BLaER1 treated with 17β-estradiol and CSF1 and Interleukin-3, amounts not matched to agents 10 nM and 100 nM (cell line): ENCODE measurements around the gene PCSK6.

ENCODE experiments used
- H3K27ac ChIP-seq, 11 experiments: shearing (Covaris generic); formaldehyde crosslinking; 2 replicates each; pipeline ENCODE4 v1.8.1; 2022
- H3K27me3 ChIP-seq, 11 experiments: shearing (Covaris generic); formaldehyde crosslinking; 2 replicates each; pipeline ENCODE4 v1.8.1; 2022
- H3K36me3 ChIP-seq, 11 experiments: shearing (Covaris generic); formaldehyde crosslinking; 2 replicates each; pipeline ENCODE4 v1.8.1; 2022
- H3K4me1 ChIP-seq, 10 experiments: shearing (Covaris generic); formaldehyde crosslinking; 2 replicates each; pipeline ENCODE4 v1.8.1; 2022
- H3K4me2 ChIP-seq, 11 experiments: shearing (Covaris generic); formaldehyde crosslinking; 2 replicates each; pipeline ENCODE4 v1.8.1; 2022
- H3K4me3 ChIP-seq, 10 experiments: shearing (Covaris generic); formaldehyde crosslinking; 2 replicates each; pipeline ENCODE4 v1.8.1; 2022
- H3K9ac ChIP-seq, 11 experiments: shearing (Covaris generic); formaldehyde crosslinking; 2 replicates each; pipeline ENCODE4 v1.8.1; 2022
- H3K9me3 ChIP-seq, 11 experiments: shearing (Covaris generic); formaldehyde crosslinking; replicated peaks in 1 of 11; 2 replicates each; pipeline ENCODE4 v1.8.1; 2022
- H4K20me1 ChIP-seq, 11 experiments: shearing (Covaris generic); formaldehyde crosslinking; 2 replicates each; pipeline ENCODE4 v1.8.1; 2022
- Cebpa-rat ChIP-seq, 11 experiments: shearing (Covaris generic); IDR thresholded peaks; 2 replicates each; pipeline ENCODE4 v1.8.1; 2022

The PCSK6 gene

GRCh38 chr15:101495334-101496197, 6.1 kb upstream of the PCSK6 start:
- Histone ChIP-seq H3K4me1 (peaks cover 31 to 73% (median 66%) of the 10 kb centered on the region in 10 experiments), H3K27ac (peak overlapping the region in 2 of 11 experiments; percentile 62 to 71; a peak in 2 of 22 replicates), H3K9me3 (no peaks in the 10 kb centered on the region), H3K36me3 (no peaks in the 10 kb centered on the region), H3K4me2 (peak overlapping the region; percentile 82 to 99 (median 92)), H3K9ac (peak overlapping the region in 3 of 11 experiments; percentile 29 to 68 (median 49); a peak in 4 of 22 replicates), H3K4me3 (peak overlapping the region in 8 of 10 experiments; percentile 2 to 58 (median 32); a peak in 9 of 20 replicates), H4K20me1 (peaks cover 0 to 46% (median 0%) of the 10 kb centered on the region in 11 experiments; a peak in 8 of 22 replicates), H3K27me3 (peaks cover 0 to 37% (median 4%) of the 10 kb centered on the region in 11 experiments; a peak in 8 of 22 replicates)
- no peak for TF ChIP-seq Cebpa-rat (IDR thresholded peaks at IDR 0.05)

DNA sequence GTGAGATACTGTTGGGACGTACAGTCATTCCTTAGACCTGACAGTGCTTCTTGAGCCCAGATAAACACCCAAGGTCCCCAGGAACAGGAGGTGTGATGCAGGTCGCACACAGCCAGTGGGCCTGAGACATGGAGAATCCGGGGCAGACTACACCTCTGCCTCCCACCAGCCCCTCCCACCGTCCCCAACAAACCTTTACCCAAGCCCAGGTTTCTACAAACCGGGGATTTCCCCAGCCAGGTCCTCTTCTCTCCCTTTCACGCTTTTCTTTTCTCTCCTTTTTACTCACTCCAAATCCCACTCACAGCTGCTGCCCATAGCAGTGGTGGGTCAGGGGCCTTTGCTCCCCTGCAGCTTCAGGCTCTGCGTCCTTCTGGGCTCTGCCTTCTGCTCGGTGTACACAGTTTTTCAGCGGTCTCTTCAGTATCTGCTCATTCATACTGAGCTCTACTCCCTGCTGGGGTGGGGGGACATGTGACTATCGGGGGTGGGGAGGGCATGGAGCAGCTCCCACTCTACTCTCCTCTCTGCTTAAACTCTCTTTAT, 4.8 kb upstream of the PCSK6 start:
- Histone ChIP-seq H3K36me3 (no peaks in the 10 kb centered on the region), H3K9me3 (no peaks in the 10 kb centered on the region), H3K27ac (no peak overlapping the region), H3K9ac (no peak overlapping the region), H3K4me3 (no peak overlapping the region), H3K4me2 (peak overlapping the region in 1 of 11 experiments; percentile 94; a peak in 1 of 22 replicates), H4K20me1 (peaks cover 0 to 44% (median 0%) of the 10 kb centered on the region in 11 experiments; a peak in 7 of 22 replicates), H3K27me3 (peaks cover 8 to 48% (median 15%) of the 10 kb centered on the region in 11 experiments; a peak in 20 of 22 replicates), H3K4me1 (peaks cover 20 to 63% (median 55%) of the 10 kb centered on the region in 10 experiments)
- TF ChIP-seq Cebpa-rat (IDR thresholded peaks at IDR 0.05), result no peak

DNA sequence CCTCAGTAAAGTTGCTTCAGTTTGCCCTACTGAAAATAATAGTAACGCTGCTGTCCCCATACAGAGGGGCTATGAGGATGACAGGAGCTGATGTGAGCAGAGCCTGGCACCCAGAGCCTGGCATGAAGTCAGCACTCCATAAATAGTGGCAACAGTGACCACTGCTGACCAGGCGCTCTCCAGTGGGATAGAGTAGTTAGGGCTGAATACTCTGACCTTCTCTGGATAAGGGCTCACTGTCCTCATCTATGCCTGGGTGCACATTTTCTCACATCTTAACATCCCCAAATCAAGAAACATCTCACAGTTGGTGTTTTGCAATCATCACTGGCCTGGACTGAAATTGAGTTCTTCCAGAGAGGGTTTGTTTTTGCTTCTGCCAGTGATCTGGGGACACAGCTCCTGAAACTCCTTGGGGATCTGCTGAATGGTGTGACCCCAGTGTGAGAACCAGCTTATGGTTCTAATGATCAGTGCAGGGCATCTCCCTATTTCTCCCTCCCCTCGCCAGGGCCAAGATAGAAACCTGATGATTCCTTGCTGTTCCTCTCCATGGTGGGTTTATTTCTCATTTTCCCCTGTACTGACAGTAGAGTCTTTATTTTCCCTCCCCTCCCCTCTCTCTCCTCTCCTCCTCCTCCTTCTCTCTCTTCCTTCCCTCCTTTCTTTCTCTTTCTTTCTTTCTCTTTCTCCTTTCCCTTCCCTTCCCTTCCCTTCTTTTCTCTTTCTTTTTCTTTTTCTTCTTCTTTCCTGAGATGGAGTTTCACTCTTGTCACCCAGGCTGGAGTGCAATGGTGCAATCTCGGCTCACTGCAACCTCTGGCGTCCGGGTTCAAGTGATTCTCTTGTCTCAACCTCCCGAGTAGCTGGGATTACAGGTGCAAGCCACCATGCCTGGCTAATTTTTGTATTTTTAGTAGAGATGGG, 3.5 kb upstream of the PCSK6 start:
- H3K27me3 ChIP-seq, result peaks cover 21 to 56% (median 28%) of the 10 kb centered on the region in 11 experiments
- no peak overlapping the region for H3K9ac ChIP-seq
- H3K4me2 ChIP-seq, result peak overlapping the region in 6 of 11 experiments; percentile 10 to 53 (median 28); a peak in 8 of 22 replicates
- H3K9me3 ChIP-seq, result no peaks in the 10 kb centered on the region
- no peak overlapping the region for H3K27ac ChIP-seq
- TF ChIP-seq Cebpa-rat (IDR thresholded peaks at IDR 0.05), result no peak
- no peaks in the 10 kb centered on the region for H3K36me3 ChIP-seq
- H4K20me1 ChIP-seq, result peaks cover 0 to 31% (median 5%) of the 10 kb centered on the region in 11 experiments; a peak in 9 of 22 replicates
- H3K4me3 ChIP-seq, result no peak overlapping the region
- H3K4me1 ChIP-seq, result peaks cover 20 to 58% (median 50%) of the 10 kb centered on the region in 10 experiments

DNA sequence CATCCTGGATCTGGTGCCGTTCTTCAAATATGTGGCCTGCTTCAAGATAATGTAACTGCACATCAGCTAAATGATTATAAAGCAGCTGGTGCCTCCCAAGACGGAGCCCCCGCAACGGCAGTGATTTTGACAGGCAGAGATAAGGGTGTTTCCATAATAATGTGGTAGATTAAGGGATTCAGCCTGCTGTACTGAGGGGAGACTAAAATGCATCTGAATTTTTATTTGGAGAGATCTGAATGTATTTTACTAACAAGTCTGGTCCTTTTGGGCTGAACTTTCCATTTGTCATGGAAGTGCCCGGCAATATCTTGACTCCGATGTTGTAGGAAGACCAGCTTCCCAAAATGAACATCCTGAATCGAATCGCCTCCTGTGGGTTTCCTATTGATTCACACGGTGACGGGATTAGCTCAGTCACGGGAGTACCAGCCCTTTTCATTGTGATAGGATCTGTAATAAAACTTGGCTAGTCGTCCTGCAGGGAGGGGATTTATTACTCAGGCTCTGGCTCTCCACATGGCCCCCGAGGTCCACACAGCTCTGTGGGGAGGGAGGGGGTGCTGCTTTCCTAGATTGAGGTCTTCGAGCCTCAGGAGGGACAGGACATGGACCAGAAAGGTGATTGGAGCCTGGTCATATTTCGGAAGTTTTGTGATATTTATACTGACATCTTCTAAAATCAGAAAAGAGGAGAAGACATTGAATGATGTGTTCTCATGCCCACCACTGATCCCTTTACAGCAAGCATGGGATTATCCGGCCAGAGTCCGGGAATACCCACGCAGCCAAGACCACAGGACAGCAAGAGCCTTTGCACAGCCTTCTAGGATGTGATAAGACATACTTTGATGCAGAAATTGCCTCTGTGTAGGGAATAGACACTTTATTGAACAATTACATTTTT, 2.5 kb upstream of the PCSK6 start:
- peaks cover 31 to 56% (median 38%) of the 10 kb centered on the region in 11 experiments for H3K27me3 ChIP-seq
- no peak overlapping the region for H3K4me3 ChIP-seq
- no peaks in the 10 kb centered on the region for H3K9me3 ChIP-seq
- H3K27ac ChIP-seq, result no peak overlapping the region
- no peaks in the 10 kb centered on the region for H3K36me3 ChIP-seq
- peak overlapping the region in 4 of 11 experiments; percentile 21 to 53 (median 32); a peak in 3 of 22 replicates for H3K4me2 ChIP-seq
- H3K9ac ChIP-seq, result no peak overlapping the region
- H3K4me1 ChIP-seq, result peaks cover 19 to 48% (median 40%) of the 10 kb centered on the region in 10 experiments
- no peak for TF ChIP-seq Cebpa-rat (IDR thresholded peaks at IDR 0.05)
- H4K20me1 ChIP-seq, result peaks cover 0 to 31% (median 6%) of the 10 kb centered on the region in 11 experiments; a peak in 10 of 22 replicates

DNA sequence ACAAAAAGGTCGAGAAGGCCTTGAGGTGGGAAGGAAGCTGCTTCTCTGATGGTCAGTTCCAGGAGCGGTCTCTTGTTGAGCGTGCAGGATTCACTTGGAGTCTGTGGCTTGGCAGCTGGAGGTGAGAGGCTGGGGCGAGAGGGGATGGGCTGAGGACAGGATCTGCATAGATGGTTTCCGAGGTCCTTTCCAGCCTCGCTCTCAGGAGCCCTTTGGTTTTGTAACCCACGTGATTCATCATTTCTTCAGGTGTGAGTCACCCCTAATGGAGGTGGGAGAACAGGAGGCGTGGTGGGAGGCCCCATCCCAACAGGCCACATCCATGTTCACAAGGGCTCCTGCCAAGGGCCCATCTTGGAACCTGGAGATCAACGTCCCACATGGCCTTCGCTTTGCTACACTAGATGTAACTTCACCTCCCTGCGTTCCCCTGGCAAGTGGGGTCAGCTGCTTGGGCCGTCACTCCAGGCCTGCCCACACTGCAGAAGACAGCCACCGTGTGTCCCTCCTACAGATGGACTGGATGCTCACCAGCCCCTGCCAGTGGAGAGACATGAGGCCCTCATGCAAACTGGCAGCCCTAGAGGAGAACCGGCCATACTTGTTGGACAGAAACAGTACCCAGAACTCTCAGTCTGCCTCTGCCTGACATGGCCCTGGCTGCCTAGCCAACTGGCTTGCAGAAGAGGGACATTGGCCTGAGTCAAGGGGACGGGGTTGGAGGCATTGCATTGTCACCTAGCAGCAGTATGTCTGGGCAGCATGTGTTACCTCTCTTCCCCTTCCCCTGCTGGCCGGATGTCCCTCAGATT, 1.6 kb upstream of the PCSK6 start:
- no peaks in the 10 kb centered on the region for H3K36me3 ChIP-seq
- TF ChIP-seq Cebpa-rat (IDR thresholded peaks at IDR 0.05), result no peak
- peaks cover 0 to 24% (median 6%) of the 10 kb centered on the region in 11 experiments; a peak in 10 of 22 replicates for H4K20me1 ChIP-seq
- H3K4me1 ChIP-seq, result peaks cover 10 to 39% (median 32%) of the 10 kb centered on the region in 10 experiments
- peaks cover 35 to 56% (median 43%) of the 10 kb centered on the region in 11 experiments for H3K27me3 ChIP-seq
- no peak overlapping the region for H3K4me2 ChIP-seq
- no peak overlapping the region for H3K4me3 ChIP-seq
- H3K9ac ChIP-seq, result no peak overlapping the region
- no peak overlapping the region for H3K27ac ChIP-seq
- no peaks in the 10 kb centered on the region for H3K9me3 ChIP-seq

DNA sequence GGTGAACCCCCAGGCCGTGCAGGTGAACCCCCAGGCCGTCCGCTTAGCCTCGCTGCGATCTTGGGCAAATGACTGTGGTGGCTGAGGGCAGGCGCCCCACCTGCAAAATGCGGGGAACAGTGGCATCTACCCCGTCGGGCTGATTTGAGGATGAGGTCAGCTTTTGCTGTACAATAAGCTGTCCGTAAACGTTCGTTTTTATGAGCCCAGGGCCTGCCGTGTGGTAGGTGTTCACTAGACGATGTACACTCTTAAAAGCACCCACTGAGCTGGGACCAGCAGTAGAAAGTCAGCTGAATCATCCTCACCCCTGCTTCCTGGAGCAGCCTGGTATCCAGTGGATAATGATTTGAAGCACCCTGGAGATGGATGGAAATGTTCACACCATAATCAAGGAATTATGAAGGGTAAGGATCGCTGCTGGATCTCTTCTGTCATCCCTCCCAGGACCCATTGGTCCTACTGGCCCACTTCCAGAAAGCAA, 943 bp upstream of the PCSK6 start:
- Histone ChIP-seq H3K27me3 (peaks cover 35 to 55% (median 42%) of the 10 kb centered on the region in 11 experiments), H4K20me1 (peaks cover 0 to 18% (median 6%) of the 10 kb centered on the region in 11 experiments; a peak in 10 of 22 replicates), H3K4me1 (peaks cover 3 to 32% (median 25%) of the 10 kb centered on the region in 10 experiments), H3K36me3 (no peaks in the 10 kb centered on the region), H3K4me3 (0 out of 20 replicates have a peak overlapping the region, but pooled peaks of 1 of the 10 experiments have one; percentile 73), H3K4me2 (peak overlapping the region in 7 of 11 experiments; percentile 88 to 95 (median 93); a peak in 5 of 22 replicates), H3K9ac (no peak overlapping the region), H3K27ac (no peak overlapping the region), H3K9me3 (no peaks in the 10 kb centered on the region)
- no peak for TF ChIP-seq Cebpa-rat (IDR thresholded peaks at IDR 0.05)

DNA sequence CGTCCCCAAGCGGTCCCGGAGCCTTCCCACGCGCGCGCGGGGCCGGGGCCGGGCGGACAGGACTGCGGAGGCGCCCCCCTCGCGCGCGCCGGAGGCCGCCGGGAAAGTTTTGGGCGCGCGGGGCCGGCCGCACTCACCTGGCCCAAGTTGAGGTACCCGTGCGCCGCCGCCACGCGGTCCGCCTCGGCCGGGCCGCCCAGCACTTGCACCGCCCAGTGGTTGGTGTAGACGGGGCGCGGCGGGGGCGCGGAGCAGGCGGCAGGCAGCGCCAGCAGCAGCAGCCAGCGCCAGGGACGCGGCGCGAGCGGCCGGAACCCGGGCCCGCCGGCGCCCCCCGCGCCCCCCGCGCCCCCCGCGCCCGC, 289 bp downstream of the PCSK6 start:
- Histone ChIP-seq H3K9me3 (no peaks in the 10 kb centered on the region), H3K4me3 (peak overlapping the region; percentile 57 to 73 (median 64)), H3K4me1 (peaks cover 0 to 21% (median 17%) of the 10 kb centered on the region in 10 experiments; a peak in 17 of 20 replicates), H3K27me3 (peaks cover 35 to 55% (median 42%) of the 10 kb centered on the region in 11 experiments), H4K20me1 (peaks cover 0 to 18% (median 6%) of the 10 kb centered on the region in 11 experiments; a peak in 10 of 22 replicates), H3K36me3 (no peaks in the 10 kb centered on the region), H3K4me2 (peak overlapping the region; percentile 69 to 95 (median 93)), H3K9ac (peak overlapping the region in 10 of 11 experiments; percentile 43 to 77 (median 66); a peak in 15 of 22 replicates), H3K27ac (peak overlapping the region in 1 of 11 experiments; percentile 49; a peak in 1 of 22 replicates)
- TF ChIP-seq Cebpa-rat (IDR thresholded peaks at IDR 0.05), result no peak
